Activated naive CD4-positive, alpha-beta T cell treated with anti-CD3 and anti-CD28 coated beads, Interleukin-2, amount 10 ng/mL, durations not matched to agents 7 days and 5 days (primary cell): ENCODE results near the gene DNAJC2.
A peak's percentile ranks its signal among the peaks of the same experiment; 100 is the strongest.

Experiments
- CTCF ChIA-PET: fragments of 350-600 bp; sonication (Branson Sonifier 250); formaldehyde crosslinking; loops from one replicate; lab custom pipeline; 2021; ENCODE audit warnings: antibody characterized with exemption; lab: Charles Lee
- DNase-seq: peaks from one replicate; pipeline ENCODE4 v3.0.0-alpha.2; 2020
- H3K27ac Mint-ChIP-seq: one replicate; pipeline ENCODE4 v1.8.0; 2021; ENCODE audit warnings: mild to moderate bottlenecking, moderate library complexity, mixed read lengths
- H3K27me3 Mint-ChIP-seq: one replicate; pipeline ENCODE4 v1.8.0; 2021; ENCODE audit warnings: mild to moderate bottlenecking, mixed read lengths
- H3K36me3 Mint-ChIP-seq: one replicate; pipeline ENCODE4 v1.8.0; 2021; ENCODE audit warnings: mixed read lengths
- H3K4me1 Mint-ChIP-seq: one replicate; pipeline ENCODE4 v1.8.0; 2021; ENCODE audit warnings: mixed read lengths
- H3K4me3 Mint-ChIP-seq: one replicate; pipeline ENCODE4 v1.8.0; 2021; ENCODE audit warnings: mild to moderate bottlenecking, moderate library complexity, mixed read lengths
- H3K9me3 Mint-ChIP-seq: one replicate; pipeline ENCODE4 v1.8.0; 2021; ENCODE audit warnings: mixed read lengths

The DNAJC2 gene

GRCh38 chr7:103344453-103345149, at the start of gene DNAJC2:
Gene DNAJC2 (minus strand): TSS chr7:103344767. CDS start chr7:103344622, 145 bp downstream.
- H3K4me3 Mint-ChIP-seq = peak within 1 kb of the TSS; percentile 97
- peaks cover 30% of the 10 kb centered on the region for H3K36me3 Mint-ChIP-seq
- peak; percentile 90 for DNase-seq
- CTCF ChIA-PET = no interaction called here
- no peaks in the 10 kb centered on the region for H3K27me3 Mint-ChIP-seq
- no peaks in the 10 kb centered on the region for H3K9me3 Mint-ChIP-seq
- peaks cover 57% of the 10 kb centered on the region for H3K4me1 Mint-ChIP-seq
- H3K27ac Mint-ChIP-seq = peak within 1 kb of the TSS; percentile 96

- Mint-ChIP-seq H3K27me3 (peaks cover 9% of the 10 kb centered on the region), H3K4me3 (no peak overlapping the region), H3K36me3 (no peaks in the 10 kb centered on the region), H3K27ac (no peak overlapping the region), H3K4me1 (no peaks in the 10 kb centered on the region), H3K9me3 (no peaks in the 10 kb centered on the region)
- CTCF ChIA-PET = no interaction called here
- no peak for DNase-seq
These were observed 47.4 kb upstream of the DNAJC2 start for GRCh38 chr7:103391976-103392375.

DNA sequence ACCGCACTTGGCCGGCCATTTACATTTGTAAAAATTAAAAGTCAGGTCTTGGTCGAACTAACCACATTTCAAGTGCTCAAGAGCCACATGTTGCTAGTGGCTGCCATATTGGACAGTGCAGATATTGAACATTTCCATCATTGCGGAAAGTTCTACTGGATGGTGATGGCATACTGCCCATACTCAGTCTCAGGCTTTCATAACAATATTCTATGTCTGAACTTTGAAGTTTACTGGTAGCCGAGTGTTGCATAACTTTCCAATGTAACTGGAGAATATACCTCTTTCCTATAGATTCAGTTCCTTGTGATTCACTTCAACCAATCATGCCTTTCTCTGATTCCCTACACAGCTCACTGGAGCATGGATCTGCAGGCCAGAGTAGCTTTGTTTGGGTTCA, 46.6 kb upstream of the DNAJC2 start:
- H3K9me3 Mint-ChIP-seq = no peaks in the 10 kb centered on the region
- CTCF ChIA-PET = no interaction called here
- peaks cover 9% of the 10 kb centered on the region for H3K27me3 Mint-ChIP-seq
- no peak overlapping the region for H3K4me3 Mint-ChIP-seq
- no peak overlapping the region for H3K27ac Mint-ChIP-seq
- H3K36me3 Mint-ChIP-seq = no peaks in the 10 kb centered on the region
- no peaks in the 10 kb centered on the region for H3K4me1 Mint-ChIP-seq
- no peak for DNase-seq

DNA sequence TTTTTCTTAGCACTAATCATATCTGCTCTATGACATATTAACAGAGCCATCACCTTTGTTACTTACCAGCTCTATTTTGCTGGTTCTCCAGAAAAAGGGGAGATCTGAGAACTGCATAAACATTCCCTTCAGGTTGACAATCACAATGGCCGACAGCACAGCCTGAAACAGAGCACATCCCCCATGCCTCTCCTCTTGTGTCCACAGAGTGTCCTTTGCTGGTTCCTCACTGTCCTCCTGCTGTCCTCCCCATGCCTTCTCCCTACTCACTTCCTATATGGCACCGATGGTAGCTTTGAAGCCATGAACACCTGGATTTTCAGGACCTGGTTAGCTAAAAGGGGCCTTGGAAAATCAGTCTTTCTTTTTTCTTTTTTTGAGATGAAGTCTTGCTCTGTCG, 44.7 kb upstream of the DNAJC2 start:
- H3K4me1 Mint-ChIP-seq = no peaks in the 10 kb centered on the region
- H3K9me3 Mint-ChIP-seq = no peaks in the 10 kb centered on the region
- H3K27ac Mint-ChIP-seq = no peak overlapping the region
- H3K4me3 Mint-ChIP-seq = no peak overlapping the region
- peaks cover 9% of the 10 kb centered on the region for H3K27me3 Mint-ChIP-seq
- H3K36me3 Mint-ChIP-seq = no peaks in the 10 kb centered on the region
- CTCF ChIA-PET = no interaction called here
- no peak for DNase-seq

DNA sequence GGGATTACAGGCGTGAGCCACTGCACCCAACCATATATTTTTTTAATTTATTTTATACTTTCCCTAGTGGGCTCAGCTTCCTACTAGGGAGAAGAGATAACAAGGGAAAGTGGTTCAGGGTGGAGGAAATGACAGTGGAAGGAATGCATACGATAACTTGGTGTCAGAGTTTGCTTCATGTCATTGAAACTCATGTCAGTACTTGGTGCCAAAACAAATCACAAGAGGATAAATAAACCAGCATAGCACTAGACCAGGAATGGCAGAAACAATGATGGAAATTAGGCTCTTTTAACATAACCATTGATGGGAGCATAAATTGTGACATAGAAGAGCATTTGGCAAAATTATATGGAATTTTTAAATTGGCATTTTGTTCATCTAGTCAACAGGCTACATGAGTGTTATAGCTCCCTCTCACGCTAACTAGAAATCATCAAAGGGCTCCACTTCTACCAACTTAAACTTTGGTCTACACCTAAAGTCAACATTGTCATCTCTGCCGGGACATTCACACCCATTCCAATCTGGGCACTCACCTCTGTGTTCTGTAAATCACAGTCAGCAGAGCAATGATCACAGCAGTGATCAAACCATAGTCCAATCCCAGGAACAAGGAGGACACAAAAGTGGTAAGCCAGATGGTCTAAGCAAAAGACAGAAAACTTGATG, 44.0 kb upstream of the DNAJC2 start:
- Mint-ChIP-seq H3K36me3 (no peaks in the 10 kb centered on the region), H3K27ac (no peak overlapping the region), H3K4me1 (no peaks in the 10 kb centered on the region), H3K27me3 (peaks cover 9% of the 10 kb centered on the region), H3K4me3 (no peak overlapping the region), H3K9me3 (no peaks in the 10 kb centered on the region)
- no peak for DNase-seq
- CTCF ChIA-PET = no interaction called here

GRCh38 chr7:103387242-103387641, 42.7 kb upstream of the DNAJC2 start:
- Mint-ChIP-seq H3K4me3 (no peak overlapping the region), H3K4me1 (no peaks in the 10 kb centered on the region), H3K27ac (no peak overlapping the region), H3K9me3 (no peaks in the 10 kb centered on the region), H3K36me3 (no peaks in the 10 kb centered on the region), H3K27me3 (peaks cover 9% of the 10 kb centered on the region)
- CTCF ChIA-PET = no interaction called here
- no peak for DNase-seq

DNA sequence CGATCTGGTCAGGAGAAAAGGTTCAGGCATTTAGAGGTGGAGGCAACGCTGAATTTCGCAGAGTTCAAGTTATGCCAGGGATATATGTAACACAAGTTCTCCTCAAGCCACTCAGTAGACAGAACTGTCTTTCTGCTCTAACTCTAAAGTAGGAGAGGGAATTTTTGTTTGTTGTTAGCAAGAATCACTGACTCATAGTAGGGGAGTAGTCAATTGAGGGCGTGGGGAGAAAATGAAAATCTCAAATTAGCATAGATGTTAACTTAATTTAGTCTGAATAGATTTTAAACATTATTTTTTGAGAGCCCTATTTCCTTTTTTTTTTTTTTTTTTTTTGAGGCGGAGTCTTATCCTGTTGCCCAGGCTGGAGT, 37.5 kb upstream of the DNAJC2 start:
- H3K4me1 Mint-ChIP-seq = no peaks in the 10 kb centered on the region
- CTCF ChIA-PET = no interaction called here
- no peak for DNase-seq
- no peak overlapping the region for H3K4me3 Mint-ChIP-seq
- no peak overlapping the region for H3K27ac Mint-ChIP-seq
- peaks cover 3% of the 10 kb centered on the region for H3K27me3 Mint-ChIP-seq
- H3K36me3 Mint-ChIP-seq = no peaks in the 10 kb centered on the region
- no peaks in the 10 kb centered on the region for H3K9me3 Mint-ChIP-seq

- no peaks in the 10 kb centered on the region for H3K4me1 Mint-ChIP-seq
These were observed 36.9 kb upstream of the DNAJC2 start for GRCh38 chr7:103381280-103382031.

GRCh38 chr7:103380395-103381191, 36.0 kb upstream of the DNAJC2 start:
- Mint-ChIP-seq H3K36me3 (no peaks in the 10 kb centered on the region), H3K4me3 (no peak overlapping the region), H3K27me3 (peaks cover 3% of the 10 kb centered on the region), H3K9me3 (no peaks in the 10 kb centered on the region), H3K27ac (no peak overlapping the region), H3K4me1 (no peaks in the 10 kb centered on the region)
- CTCF ChIA-PET = no interaction called here
- no peak for DNase-seq

More at GRCh38 chr7:103381280-103382031, 36.9 kb upstream of the DNAJC2 start:
- CTCF ChIA-PET = no interaction called here
- Mint-ChIP-seq H3K27ac (no peak overlapping the region), H3K9me3 (no peaks in the 10 kb centered on the region), H3K4me3 (no peak overlapping the region), H3K36me3 (no peaks in the 10 kb centered on the region), H3K27me3 (peaks cover 3% of the 10 kb centered on the region)
- no peak for DNase-seq

- Mint-ChIP-seq H3K4me1 (no peaks in the 10 kb centered on the region), H3K9me3 (no peaks in the 10 kb centered on the region), H3K4me3 (no peak overlapping the region), H3K27me3 (peaks cover 3% of the 10 kb centered on the region), H3K36me3 (no peaks in the 10 kb centered on the region), H3K27ac (no peak overlapping the region)
- CTCF ChIA-PET = no interaction called here
- no peak for DNase-seq
These were observed 34.9 kb upstream of the DNAJC2 start for GRCh38 chr7:103379270-103379975.

GRCh38 chr7:103373866-103374643, 29.5 kb upstream of the DNAJC2 start:
- Mint-ChIP-seq H3K9me3 (no peaks in the 10 kb centered on the region), H3K4me1 (no peaks in the 10 kb centered on the region)
- CTCF ChIA-PET = interaction anchor here (0.7 kb wide), 1 partner anchor 9 kb away, joined by 3 read pairs; no protein-coding TSS in a partner anchor

GRCh38 chr7:103369432-103369831, 24.9 kb upstream of the DNAJC2 start:
- H3K27ac Mint-ChIP-seq = no peak overlapping the region
- no peaks in the 10 kb centered on the region for H3K9me3 Mint-ChIP-seq
- CTCF ChIA-PET = no interaction called here
- H3K4me1 Mint-ChIP-seq = no peaks in the 10 kb centered on the region
- no peaks in the 10 kb centered on the region for H3K27me3 Mint-ChIP-seq
- DNase-seq = no peak
- H3K4me3 Mint-ChIP-seq = no peak overlapping the region
- peaks cover 37% of the 10 kb centered on the region for H3K36me3 Mint-ChIP-seq

More at GRCh38 chr7:103373866-103374643, 29.5 kb upstream of the DNAJC2 start:
- DNase-seq = no peak
- Mint-ChIP-seq H3K27ac (no peak overlapping the region), H3K27me3 (peaks cover 3% of the 10 kb centered on the region), H3K4me3 (no peak overlapping the region), H3K36me3 (peaks cover 6% of the 10 kb centered on the region)

DNA sequence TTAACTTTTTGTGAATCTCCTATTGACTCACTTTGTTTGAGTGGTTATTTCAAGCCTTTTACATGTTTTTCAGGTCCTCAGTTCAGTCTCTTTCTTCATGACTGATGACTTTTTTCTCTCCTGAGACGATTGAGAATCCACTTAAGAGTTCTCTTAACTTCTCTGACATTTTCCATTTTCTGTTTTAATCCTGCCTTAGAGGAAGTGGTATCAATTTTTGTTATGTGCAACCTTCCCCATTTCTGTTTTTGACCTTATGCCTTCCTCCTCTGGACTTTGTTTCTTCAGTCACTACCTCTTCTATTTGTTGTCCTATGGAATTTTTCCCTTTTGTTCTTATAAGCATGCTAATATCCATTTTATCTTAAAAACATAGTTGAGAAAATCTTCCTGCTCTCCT, 5.2 kb upstream of the DNAJC2 start:
- peak overlapping the region; percentile 85 for H3K27ac Mint-ChIP-seq

More for the DNA sequence above, 5.2 kb upstream of the DNAJC2 start:
- Mint-ChIP-seq H3K9me3 (no peaks in the 10 kb centered on the region), H3K36me3 (peaks cover 29% of the 10 kb centered on the region), H3K4me3 (peak overlapping the region; percentile 99), H3K4me1 (peaks cover 54% of the 10 kb centered on the region), H3K27me3 (no peaks in the 10 kb centered on the region)
- CTCF ChIA-PET = no interaction called here
- DNase-seq = no peak
